Liver (tissue), 3 donors: ENCODE measurements around the gene SLC12A3.

Source experiments
- CTCF ChIP-seq: fragments of 150-350 bp; IDR thresholded peaks from 2 replicates; pipeline ENCODE4 v1.5.1; 2017; ENCODE audit warnings: improper control_type of control experiment, low read depth, low read length; ENCODE audit not compliant: missing input control
- YY1 ChIP-seq: IDR thresholded peaks from 2 replicates; pipeline ENCODE4 v1.6.1; 2016; ENCODE audit warnings: antibody characterized with exemption, mild to moderate bottlenecking
- TF ChIP-seq, protein P1 (sequence below): IDR thresholded peaks from 2 replicates; pipeline ENCODE4 v1.6.1; 2016; ENCODE audit warnings: antibody characterized with exemption
- donor health status: healthy.
- donor health status: healthy.

DNA sequence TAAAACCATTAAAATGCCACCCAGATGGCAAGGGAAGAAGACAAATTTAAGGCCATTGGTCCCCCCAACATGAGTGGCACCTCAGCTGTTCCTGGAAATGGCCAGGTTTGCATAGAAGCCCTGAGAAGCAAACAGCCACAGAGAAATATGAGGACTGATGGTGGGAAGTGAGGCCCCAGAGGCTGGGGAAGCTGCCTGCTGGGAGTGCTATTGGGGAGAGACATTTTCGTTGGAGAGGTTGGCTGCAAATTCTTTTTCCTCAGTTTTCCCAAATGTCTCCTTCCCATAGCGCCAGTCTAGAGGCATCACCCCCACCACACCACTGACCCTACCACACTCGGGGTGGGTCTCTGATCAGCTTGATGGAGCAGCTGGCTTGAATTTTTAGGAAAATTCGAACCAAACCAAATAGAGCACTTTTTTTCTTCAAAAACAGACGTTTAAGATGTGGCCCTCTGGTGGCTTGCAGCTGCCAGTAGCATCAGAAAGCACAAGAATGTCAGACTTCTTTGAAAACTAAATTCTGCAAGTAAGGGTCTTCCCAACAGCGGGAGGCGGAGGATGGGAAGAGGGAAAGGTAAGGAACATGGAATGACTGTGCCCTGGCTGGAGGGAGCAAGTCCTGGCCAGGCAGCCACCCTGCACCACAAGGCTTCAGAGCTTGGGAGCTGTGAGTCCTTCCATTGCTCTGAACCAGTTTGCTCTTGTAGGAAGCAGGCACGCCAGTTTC lies 13.2 kb upstream of the SLC12A3 start:
- TF ChIP-seq YY1 = no peak
- TF ChIP-seq, protein P1, sequence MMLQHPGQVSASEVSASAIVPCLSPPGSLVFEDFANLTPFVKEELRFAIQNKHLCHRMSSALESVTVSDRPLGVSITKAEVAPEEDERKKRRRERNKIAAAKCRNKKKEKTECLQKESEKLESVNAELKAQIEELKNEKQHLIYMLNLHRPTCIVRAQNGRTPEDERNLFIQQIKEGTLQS = no peak
- peak; percentile 23 for TF ChIP-seq CTCF
